Measurements from ENCODE around the gene RPS16. TPM values are rescaled to one million over a fixed set of nuclear protein-coding genes. Genes with fewer than 3 reads are reported as not detected.

Gene RPS16
- total and polyA plus RNA-seq, 2 of the 13 experiments (the other 11 are each of a cell fraction or from before 2014, with no cell fraction given), result 488 to 2,583 TPM

DNA sequence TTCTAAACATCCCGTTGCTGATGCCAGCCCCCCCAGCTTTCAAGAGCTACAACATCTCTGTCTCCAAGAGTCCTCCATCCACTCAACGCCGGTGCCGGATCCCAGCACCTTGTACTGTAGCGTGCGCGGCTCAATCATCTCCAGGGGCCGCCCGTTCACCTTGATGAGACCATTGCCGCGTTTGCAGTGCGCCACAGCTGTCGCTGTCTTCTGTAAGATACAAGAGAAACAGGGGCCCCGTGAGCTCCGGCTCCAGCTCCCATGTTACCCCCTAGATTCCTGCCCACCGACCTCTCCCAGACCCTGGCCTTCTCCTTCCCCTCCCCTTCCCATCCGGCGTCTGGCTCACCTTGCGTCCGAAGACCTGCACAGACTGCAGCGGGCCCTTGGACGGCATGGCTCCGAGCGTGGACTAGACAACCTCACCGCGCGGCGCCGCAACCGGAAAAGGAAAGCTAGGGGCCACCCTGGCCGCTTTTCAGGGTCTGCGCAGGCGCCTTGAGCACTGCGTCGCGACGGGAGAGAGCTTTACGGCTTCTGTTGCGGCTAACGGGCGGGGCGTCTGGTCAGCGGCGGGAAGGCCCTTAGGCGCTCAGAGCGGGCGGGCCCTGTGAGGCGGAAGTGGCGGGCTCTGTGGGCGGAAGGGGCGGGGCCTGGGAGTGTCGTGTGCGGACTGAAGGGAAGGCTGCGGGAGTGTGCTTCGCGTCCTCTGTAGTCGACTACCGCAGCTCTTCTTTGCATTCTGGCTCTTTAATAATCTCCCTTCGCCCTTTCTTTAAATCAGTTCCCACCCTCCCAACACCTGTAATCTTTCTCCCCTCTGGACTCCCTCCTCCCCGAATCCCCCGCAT lies at the start of gene RPS16 (continued):
- no peak for TF ChIP-seq MBD4 (IDR thresholded peaks at IDR 0.05; ENCODE audit: borderline replicate concordance, low read length)
- no peak for TF ChIP-seq NR1H2 (CRISPR knock-in tag; IDR thresholded peaks at IDR 0.05; ENCODE audit: borderline replicate concordance, low read depth)
- no peak for TF ChIP-seq ZNF7 (CRISPR knock-in tag; IDR thresholded peaks at IDR 0.05)
- peak; percentile 75 for TF ChIP-seq KDM3A (CRISPR knock-in tag; IDR thresholded peaks at IDR 0.05; ENCODE audit: low read depth)
- no peak for TF ChIP-seq TCF12 (IDR thresholded peaks at IDR 0.05)
- no peak for TF ChIP-seq TCF12 (CRISPR knock-in tag; IDR thresholded peaks at IDR 0.05)
- no peak for TF ChIP-seq ZNF549 (CRISPR knock-in tag; IDR thresholded peaks at IDR 0.05)
- TF ChIP-seq, protein P1, sequence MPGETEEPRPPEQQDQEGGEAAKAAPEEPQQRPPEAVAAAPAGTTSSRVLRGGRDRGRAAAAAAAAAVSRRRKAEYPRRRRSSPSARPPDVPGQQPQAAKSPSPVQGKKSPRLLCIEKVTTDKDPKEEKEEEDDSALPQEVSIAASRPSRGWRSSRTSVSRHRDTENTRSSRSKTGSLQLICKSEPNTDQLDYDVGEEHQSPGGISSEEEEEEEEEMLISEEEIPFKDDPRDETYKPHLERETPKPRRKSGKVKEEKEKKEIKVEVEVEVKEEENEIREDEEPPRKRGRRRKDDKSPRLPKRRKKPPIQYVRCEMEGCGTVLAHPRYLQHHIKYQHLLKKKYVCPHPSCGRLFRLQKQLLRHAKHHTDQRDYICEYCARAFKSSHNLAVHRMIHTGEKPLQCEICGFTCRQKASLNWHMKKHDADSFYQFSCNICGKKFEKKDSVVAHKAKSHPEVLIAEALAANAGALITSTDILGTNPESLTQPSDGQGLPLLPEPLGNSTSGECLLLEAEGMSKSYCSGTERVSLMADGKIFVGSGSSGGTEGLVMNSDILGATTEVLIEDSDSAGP (CRISPR knock-in tag; IDR thresholded peaks at IDR 0.05; ENCODE audit: borderline replicate concordance), result peak; percentile 94; the same call in 1 of the 2 replicates
- TF ChIP-seq SP4 (CRISPR knock-in tag; IDR thresholded peaks at IDR 0.05), result peak; percentile 98
- TF ChIP-seq KLF9 (CRISPR knock-in tag; IDR thresholded peaks at IDR 0.05; ENCODE audit: low read depth), result 0 out of 2 replicates have a peak, but pooled peaks have one; percentile 28
- no peak; the same call in 1 of the 2 replicates for TF ChIP-seq PAWR (CRISPR knock-in tag; IDR thresholded peaks at IDR 0.05; ENCODE audit: borderline replicate concordance)
- TF ChIP-seq, protein P2, sequence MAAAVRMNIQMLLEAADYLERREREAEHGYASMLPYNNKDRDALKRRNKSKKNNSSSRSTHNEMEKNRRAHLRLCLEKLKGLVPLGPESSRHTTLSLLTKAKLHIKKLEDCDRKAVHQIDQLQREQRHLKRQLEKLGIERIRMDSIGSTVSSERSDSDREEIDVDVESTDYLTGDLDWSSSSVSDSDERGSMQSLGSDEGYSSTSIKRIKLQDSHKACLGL (CRISPR knock-in tag; IDR thresholded peaks at IDR 0.05), result peak; percentile 91; the same call in 1 of the 2 replicates
- TF ChIP-seq, protein P3, sequence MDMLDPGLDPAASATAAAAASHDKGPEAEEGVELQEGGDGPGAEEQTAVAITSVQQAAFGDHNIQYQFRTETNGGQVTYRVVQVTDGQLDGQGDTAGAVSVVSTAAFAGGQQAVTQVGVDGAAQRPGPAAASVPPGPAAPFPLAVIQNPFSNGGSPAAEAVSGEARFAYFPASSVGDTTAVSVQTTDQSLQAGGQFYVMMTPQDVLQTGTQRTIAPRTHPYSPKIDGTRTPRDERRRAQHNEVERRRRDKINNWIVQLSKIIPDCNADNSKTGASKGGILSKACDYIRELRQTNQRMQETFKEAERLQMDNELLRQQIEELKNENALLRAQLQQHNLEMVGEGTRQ (IDR thresholded peaks at IDR 0.05; ENCODE audit: low read depth, low read length), result no peak
- TF ChIP-seq, protein P3 (CRISPR knock-in tag; IDR thresholded peaks at IDR 0.05; ENCODE audit: borderline replicate concordance), result peak; percentile 57; the same call in 1 of the 2 replicates
- no peak for TF ChIP-seq HOXA7 (CRISPR knock-in tag; IDR thresholded peaks at IDR 0.05)
- no peak for TF ChIP-seq ONECUT2 (CRISPR knock-in tag; IDR thresholded peaks at IDR 0.05)
- TF ChIP-seq, protein P4, sequence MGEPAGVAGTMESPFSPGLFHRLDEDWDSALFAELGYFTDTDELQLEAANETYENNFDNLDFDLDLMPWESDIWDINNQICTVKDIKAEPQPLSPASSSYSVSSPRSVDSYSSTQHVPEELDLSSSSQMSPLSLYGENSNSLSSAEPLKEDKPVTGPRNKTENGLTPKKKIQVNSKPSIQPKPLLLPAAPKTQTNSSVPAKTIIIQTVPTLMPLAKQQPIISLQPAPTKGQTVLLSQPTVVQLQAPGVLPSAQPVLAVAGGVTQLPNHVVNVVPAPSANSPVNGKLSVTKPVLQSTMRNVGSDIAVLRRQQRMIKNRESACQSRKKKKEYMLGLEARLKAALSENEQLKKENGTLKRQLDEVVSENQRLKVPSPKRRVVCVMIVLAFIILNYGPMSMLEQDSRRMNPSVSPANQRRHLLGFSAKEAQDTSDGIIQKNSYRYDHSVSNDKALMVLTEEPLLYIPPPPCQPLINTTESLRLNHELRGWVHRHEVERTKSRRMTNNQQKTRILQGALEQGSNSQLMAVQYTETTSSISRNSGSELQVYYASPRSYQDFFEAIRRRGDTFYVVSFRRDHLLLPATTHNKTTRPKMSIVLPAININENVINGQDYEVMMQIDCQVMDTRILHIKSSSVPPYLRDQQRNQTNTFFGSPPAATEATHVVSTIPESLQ (CRISPR knock-in tag; conservative IDR thresholded peaks at IDR 0.05), result no peak
- peak; percentile 96 for TF ChIP-seq IRF2 (CRISPR knock-in tag; IDR thresholded peaks at IDR 0.05)
- peak; percentile 32; the same call in 1 of the 2 replicates for TF ChIP-seq ZNF652 (CRISPR knock-in tag; IDR thresholded peaks at IDR 0.05; ENCODE audit: borderline replicate concordance, low read depth)
- TF ChIP-seq RARA (CRISPR knock-in tag; IDR thresholded peaks at IDR 0.05), result no peak; the same call in 1 of the 2 replicates
- no peak for TF ChIP-seq JUND (CRISPR knock-in tag; IDR thresholded peaks at IDR 0.05)
- no peak for TF ChIP-seq ZNF260 (CRISPR knock-in tag; IDR thresholded peaks at IDR 0.05; ENCODE audit: borderline replicate concordance, low read depth)
- no peak for TF ChIP-seq SMAD9 (CRISPR knock-in tag; IDR thresholded peaks at IDR 0.05)
- TF ChIP-seq ZNF34 (CRISPR knock-in tag; IDR thresholded peaks at IDR 0.05; ENCODE audit: borderline replicate concordance), result peak; percentile 97
- TF ChIP-seq, protein P5, sequence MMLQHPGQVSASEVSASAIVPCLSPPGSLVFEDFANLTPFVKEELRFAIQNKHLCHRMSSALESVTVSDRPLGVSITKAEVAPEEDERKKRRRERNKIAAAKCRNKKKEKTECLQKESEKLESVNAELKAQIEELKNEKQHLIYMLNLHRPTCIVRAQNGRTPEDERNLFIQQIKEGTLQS (CRISPR knock-in tag; IDR thresholded peaks at IDR 0.05), result peak; percentile 71; the same call in 1 of the 2 replicates

Measured in HepG2 (cell line).